Caco-2 (cell line): ENCODE results near the gene ACKR1. TPM values are rescaled to one million over a fixed set of nuclear protein-coding genes. Genes with fewer than 3 reads are reported as not detected.

ENCODE experiments used
- BruUV-seq: library from RNA; stranded (reverse); fragments of 400-500 nt; replicated peaks from 2 replicates; lab custom pipeline; 2021; lab: Mats Ljungman, UMichigan
- CTCF ChIA-PET: fragments of 300-600 bp; sonication (Branson Sonifier 250); formaldehyde crosslinking; loops from one replicate; lab custom pipeline; 2022; ENCODE audit warnings: antibody characterized with exemption; lab: Charles Lee
- POLR2A ChIA-PET: fragments of 300-600 bp; sonication (Branson Sonifier 250); formaldehyde crosslinking; loops from one replicate; lab custom pipeline; 2022; ENCODE audit warnings: antibody characterized with exemption; lab: Charles Lee
- DNase-seq, 2 experiments: peaks; one replicate each; pipeline versions ENCODE4 v3.0.0 to v3.0.0-alpha.2; 2020 to 2022
- H3K27me3 ChIP-seq: replicated peaks from 2 replicates; pipeline ENCODE4 v1.6.0; 2011; ENCODE audit warnings: low read length; ENCODE audit not compliant: control insufficient read depth, insufficient read depth
- H3K36me3 ChIP-seq: 2 replicates; pipeline ENCODE4 v1.5.1; 2011; ENCODE audit warnings: low read length; ENCODE audit not compliant: control insufficient read depth, insufficient read depth
- H3K4me1 ChIP-seq: fragments of 250-450 bp; sonication (Bioruptor Pico); 2 replicates; pipeline ENCODE4 v1.5.1; 2020; ENCODE audit warnings: mild to moderate bottlenecking
- H3K4me3 ChIP-seq: 2 replicates; pipeline ENCODE4 v1.5.1; 2011; ENCODE audit warnings: low read depth, mild to moderate bottlenecking, control low read depth, low read length
- H3K9me3 ChIP-seq: fragments of 250-450 bp; sonication (Bioruptor Pico); 2 replicates; pipeline ENCODE4 v1.5.1; 2020; ENCODE audit warnings: mild to moderate bottlenecking, moderate library complexity
- H3K27ac Mint-ChIP-seq: one replicate; pipeline ENCODE4 v1.8.0; 2022; ENCODE audit warnings: mixed read lengths; ENCODE audit not compliant: unreplicated experiment
- H3K27me3 Mint-ChIP-seq: one replicate; pipeline ENCODE4 v1.8.0; 2022; ENCODE audit warnings: mixed read lengths; ENCODE audit not compliant: insufficient read depth, unreplicated experiment
- H3K36me3 Mint-ChIP-seq: one replicate; pipeline ENCODE4 v1.8.0; 2022; ENCODE audit warnings: mild to moderate bottlenecking, mixed read lengths; ENCODE audit not compliant: insufficient read depth, unreplicated experiment
- H3K4me1 Mint-ChIP-seq: one replicate; pipeline ENCODE4 v1.8.0; 2022; ENCODE audit warnings: low read depth, mixed read lengths; ENCODE audit not compliant: unreplicated experiment
- H3K4me3 Mint-ChIP-seq: one replicate; pipeline ENCODE4 v1.8.0; 2022; ENCODE audit warnings: mild to moderate bottlenecking, moderate library complexity, mixed read lengths; ENCODE audit not compliant: unreplicated experiment
- H3K9me3 Mint-ChIP-seq: one replicate; pipeline ENCODE4 v1.8.0; 2022; ENCODE audit warnings: mixed read lengths; ENCODE audit not compliant: unreplicated experiment
- intact Hi-C: fragments of 100-400 bp; cut with micrococcal nuclease; formaldehyde crosslinking; loops from one replicate; pipeline ENCODE4 v1.10.0; 2022; ENCODE audit not compliant: unreplicated experiment
- total RNA-seq: library from RNA; stranded (reverse); gene quantifications from 2 replicates; pipeline ENCODE4 v1.2.3, GENCODE V29; 2022
- TF ChIP-seq, protein P1 (sequence below), 2 experiments: fragments of 200-600 bp in 1 of 2; IDR thresholded peaks; 1 replicate in 1 of 2; 2 replicates in 1 of 2; pipeline versions ENCODE4 v1.5.1 to v1.8.0; 2011 to 2022; ENCODE audit warnings: antibody characterized with exemption in 1 of 2, control low read depth in 1 of 2, inconsistent platforms in 1 of 2, low read depth in 1 of 2, low read length in 1 of 2, mild to moderate bottlenecking in 1 of 2, moderate library complexity in 1 of 2; ENCODE audit not compliant: insufficient read depth in 1 of 2, severe bottlenecking in 1 of 2, unreplicated experiment in 1 of 2

ACKR1 gene
- total RNA-seq, 1 experiment from 2014 or later: not detected

DNA sequence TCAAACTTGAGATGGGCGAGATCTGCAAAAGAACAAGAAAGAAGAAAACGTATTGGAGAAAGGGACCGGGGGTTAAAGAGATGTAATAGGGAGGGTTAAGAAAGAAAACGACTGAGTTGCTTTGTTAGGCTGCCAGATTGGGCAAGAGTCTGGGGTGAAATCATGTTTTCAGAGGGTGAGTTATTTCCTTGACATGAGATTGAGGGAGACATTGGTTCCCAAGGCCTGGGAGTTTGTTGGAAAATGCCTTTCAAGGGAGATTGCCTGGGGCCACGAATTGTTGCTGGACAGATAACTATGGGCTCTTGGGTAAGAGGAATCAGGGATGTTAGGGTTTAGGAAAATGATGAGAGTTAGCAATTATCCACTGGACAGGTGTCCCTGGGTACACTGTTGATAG, 34.0 kb upstream of the ACKR1 start:
- Mint-ChIP-seq H3K27ac (no peak overlapping the region), H3K4me3 (no peak overlapping the region), H3K27me3 (peaks cover 24% of the 10 kb centered on the region), H3K9me3 (no peaks in the 10 kb centered on the region), H3K36me3 (no peaks in the 10 kb centered on the region), H3K4me1 (no peaks in the 10 kb centered on the region)
- no peaks in the 10 kb centered on the region for H3K4me1 ChIP-seq
- H3K36me3 ChIP-seq: no peaks in the 10 kb centered on the region
- no peaks in the 10 kb centered on the region for H3K9me3 ChIP-seq
- intact Hi-C loops: no loop called here
- no peak for DNase-seq
- TF ChIP-seq, protein P1, sequence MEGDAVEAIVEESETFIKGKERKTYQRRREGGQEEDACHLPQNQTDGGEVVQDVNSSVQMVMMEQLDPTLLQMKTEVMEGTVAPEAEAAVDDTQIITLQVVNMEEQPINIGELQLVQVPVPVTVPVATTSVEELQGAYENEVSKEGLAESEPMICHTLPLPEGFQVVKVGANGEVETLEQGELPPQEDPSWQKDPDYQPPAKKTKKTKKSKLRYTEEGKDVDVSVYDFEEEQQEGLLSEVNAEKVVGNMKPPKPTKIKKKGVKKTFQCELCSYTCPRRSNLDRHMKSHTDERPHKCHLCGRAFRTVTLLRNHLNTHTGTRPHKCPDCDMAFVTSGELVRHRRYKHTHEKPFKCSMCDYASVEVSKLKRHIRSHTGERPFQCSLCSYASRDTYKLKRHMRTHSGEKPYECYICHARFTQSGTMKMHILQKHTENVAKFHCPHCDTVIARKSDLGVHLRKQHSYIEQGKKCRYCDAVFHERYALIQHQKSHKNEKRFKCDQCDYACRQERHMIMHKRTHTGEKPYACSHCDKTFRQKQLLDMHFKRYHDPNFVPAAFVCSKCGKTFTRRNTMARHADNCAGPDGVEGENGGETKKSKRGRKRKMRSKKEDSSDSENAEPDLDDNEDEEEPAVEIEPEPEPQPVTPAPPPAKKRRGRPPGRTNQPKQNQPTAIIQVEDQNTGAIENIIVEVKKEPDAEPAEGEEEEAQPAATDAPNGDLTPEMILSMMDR (IDR thresholded peaks at IDR 0.05; ENCODE audit: insufficient read depth in 1 of 2, low read depth in 1 of 2, low read length in 1 of 2, severe bottlenecking in 1 of 2, unreplicated experiment in 1 of 2): no peak
- H3K4me3 ChIP-seq: no peak overlapping the region
- POLR2A ChIA-PET: no interaction called here
- CTCF ChIA-PET: interaction anchor here (0.7 kb wide), 1 partner anchor 26 kb away, joined by 4 read pairs; no protein-coding TSS in a partner anchor
- H3K27me3 ChIP-seq: no peaks in the 10 kb centered on the region
- no TSS peak for BruUV-seq

DNA sequence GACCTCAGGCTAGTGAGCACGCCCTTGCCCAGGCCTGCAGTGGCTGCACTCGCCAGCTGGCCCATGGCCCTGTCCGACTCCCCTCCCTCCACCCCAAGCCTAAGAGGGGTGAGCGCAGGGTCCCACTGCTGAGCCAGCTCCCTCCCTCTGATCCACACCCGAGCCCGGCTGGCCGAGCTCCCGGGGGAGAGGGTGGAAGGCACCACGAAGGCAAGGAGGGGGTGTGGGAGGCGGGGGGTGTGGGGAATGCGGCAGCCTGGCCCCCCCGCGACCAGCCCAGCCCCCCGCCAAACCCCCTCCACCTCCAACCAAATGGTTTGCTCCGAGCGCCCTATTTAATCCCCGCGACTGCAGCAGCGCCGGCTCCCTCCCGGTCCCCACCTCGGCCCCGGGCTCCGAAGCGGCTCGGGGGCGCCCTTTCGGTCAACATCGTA, 33.4 kb upstream of the ACKR1 start, which contains the start of gene CADM3:
TSS of gene CADM3 (plus strand) at position 362 of the 434 bp plus-strand sequence. CDS start 151 bp downstream, outside the sequence.
- DNase-seq: no peak
- Histone ChIP-seq H3K36me3 (no peaks in the 10 kb centered on the region), H3K9me3 (no peaks in the 10 kb centered on the region), H3K4me1 (no peaks in the 10 kb centered on the region), H3K4me3 (no peak within 1 kb of the TSS), H3K27me3 (no peaks in the 10 kb centered on the region)
- TF ChIP-seq, protein P1 (IDR thresholded peaks at IDR 0.05; ENCODE audit: insufficient read depth in 1 of 2, low read depth in 1 of 2, low read length in 1 of 2, severe bottlenecking in 1 of 2, unreplicated experiment in 1 of 2): no peak
- ChIA-PET CTCF (interaction anchor here (0.7 kb wide), 1 partner anchor 25 kb away, joined by 4 read pairs; no protein-coding TSS in a partner anchor), POLR2A (no interaction called here)
- Mint-ChIP-seq H3K36me3 (no peaks in the 10 kb centered on the region), H3K9me3 (no peaks in the 10 kb centered on the region), H3K4me3 (no peak within 1 kb of the TSS), H3K27ac (no peak within 1 kb of the TSS), H3K4me1 (no peaks in the 10 kb centered on the region), H3K27me3 (peaks cover 24% of the 10 kb centered on the region)
- no TSS peak for BruUV-seq
- intact Hi-C loops: no loop called here

DNA sequence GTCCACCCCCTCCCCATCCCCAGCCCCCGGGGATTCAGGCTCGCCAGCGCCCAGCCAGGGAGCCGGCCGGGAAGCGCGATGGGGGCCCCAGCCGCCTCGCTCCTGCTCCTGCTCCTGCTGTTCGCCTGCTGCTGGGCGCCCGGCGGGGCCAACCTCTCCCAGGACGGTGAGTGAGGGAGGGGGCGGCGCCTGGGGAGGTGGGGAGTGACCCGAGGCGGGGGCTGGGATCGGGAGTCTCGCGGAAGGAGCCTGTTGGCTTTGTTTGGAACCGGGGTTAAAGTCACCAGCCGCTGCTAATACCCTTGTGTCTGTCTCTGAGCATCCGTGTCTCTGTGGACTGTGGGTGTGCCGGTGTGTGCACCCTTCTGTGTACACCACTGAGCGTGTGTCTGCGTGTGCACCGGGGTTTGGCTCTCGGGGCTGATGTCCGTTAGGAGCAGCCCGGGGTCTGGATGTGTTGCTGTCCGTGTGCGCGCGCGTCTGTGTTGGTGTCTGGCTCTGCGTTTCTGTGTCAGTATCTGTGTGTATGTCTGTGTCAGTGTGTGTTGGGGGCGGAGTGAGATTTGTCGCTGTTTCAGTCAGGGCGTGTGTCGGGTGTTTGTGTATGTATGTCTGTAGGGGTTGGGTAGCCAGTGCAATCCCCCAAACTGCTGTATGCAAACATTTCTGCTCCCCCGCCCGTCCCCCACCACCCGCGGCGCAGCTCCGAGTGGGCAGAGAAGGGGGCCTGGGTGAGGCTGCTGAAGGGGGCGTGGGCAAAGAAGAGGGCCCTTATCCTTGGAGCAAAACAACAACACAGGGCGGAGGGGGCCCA, 32.8 kb upstream of the ACKR1 start:
- no peaks in the 10 kb centered on the region for H3K9me3 ChIP-seq
- no TSS peak for BruUV-seq
- no peaks in the 10 kb centered on the region for H3K36me3 Mint-ChIP-seq
- H3K4me3 Mint-ChIP-seq: no peak overlapping the region
- no peak overlapping the region for H3K27ac Mint-ChIP-seq
- no peaks in the 10 kb centered on the region for H3K4me1 ChIP-seq
- H3K4me3 ChIP-seq: no peak overlapping the region
- H3K27me3 Mint-ChIP-seq: peaks cover 21% of the 10 kb centered on the region
- intact Hi-C loops: no loop called here
- no peaks in the 10 kb centered on the region for H3K4me1 Mint-ChIP-seq
- ChIA-PET CTCF (no interaction called here), POLR2A (no interaction called here)
- TF ChIP-seq, protein P1 (IDR thresholded peaks at IDR 0.05; ENCODE audit: insufficient read depth in 1 of 2, low read depth in 1 of 2, low read length in 1 of 2, severe bottlenecking in 1 of 2, unreplicated experiment in 1 of 2): no peak
- DNase-seq: no peak
- no peaks in the 10 kb centered on the region for H3K27me3 ChIP-seq
- H3K9me3 Mint-ChIP-seq: no peaks in the 10 kb centered on the region
- H3K36me3 ChIP-seq: no peaks in the 10 kb centered on the region
